Suprapubic skin (tissue), 4 donors: ENCODE data around the gene TRPV4. TPM values are rescaled to one million over a fixed set of nuclear protein-coding genes. Genes with fewer than 3 reads are reported as not detected.

Source experiments
- DNase-seq, 2 donors: peaks; one replicate each; pipeline ENCODE4 v3.0.0-alpha.2; 2019; ENCODE audit warnings: low spot score in 2 of 2
- H3K27ac ChIP-seq: fragments of 200-600 bp; sonication (generic); one replicate; pipeline ENCODE4 v1.5.1; 2019
- H3K27me3 ChIP-seq: fragments of 200-600 bp; sonication (generic); one replicate; pipeline ENCODE4 v1.5.1; 2019
- H3K36me3 ChIP-seq: fragments of 200-600 bp; sonication (generic); one replicate; pipeline ENCODE4 v1.5.1; 2019
- H3K4me1 ChIP-seq: fragments of 200-600 bp; sonication (generic); one replicate; pipeline ENCODE4 v1.5.1; 2019
- H3K4me3 ChIP-seq: fragments of 200-600 bp; sonication (generic); one replicate; pipeline ENCODE4 v1.5.1; 2019; ENCODE audit warnings: mild to moderate bottlenecking
- H3K9me3 ChIP-seq: fragments of 200-600 bp; sonication (generic); one replicate; pipeline ENCODE4 v1.5.1; 2019
- EP300 ChIP-seq: sonication (generic); formaldehyde crosslinking; IDR thresholded peaks from one replicate; pipeline ENCODE4 v1.6.1; 2017; ENCODE audit warnings: antibody characterized with exemption
- POLR2A ChIP-seq, 2 donors: fragments of 450-650 bp; IDR thresholded peaks; one replicate each; pipeline ENCODE4 v1.6.1; 2017; ENCODE audit warnings: antibody characterized with exemption in 2 of 2, mild to moderate bottlenecking in 2 of 2, moderate library complexity in 2 of 2
- POLR2AphosphoS5 ChIP-seq, 3 donors: sonication (generic); formaldehyde crosslinking; IDR thresholded peaks; one replicate each; pipeline ENCODE4 v1.6.1; 2017; ENCODE audit warnings: antibody characterized with exemption in 3 of 3
- WGBS: methylation state at CpG from one replicate; pipeline ENCODE4 v1.1.5; 2018; 5-methylcytosine and 5-hydroxymethylcytosine counted together
- total RNA-seq, 4 donors: library from RNA; depleted of rRNA; stranded (reverse); fragments of >200 nt; gene quantifications; one replicate each; pipeline ENCODE4 v1.1.0, GENCODE V29; 2016
- TF ChIP-seq, protein P1 (sequence below), 2 donors: fragments of 200-600 bp in 1 of 2; fragments of 450-650 bp in 1 of 2; sonication (generic) in 1 of 2; IDR thresholded peaks; one replicate each; pipeline ENCODE4 v1.5.1; 2016 to 2019; ENCODE audit warnings: antibody characterized with exemption in 2 of 2, mild to moderate bottlenecking in 1 of 2, moderate library complexity in 1 of 2

The TRPV4 gene
- total RNA-seq, 4 donors from 2014 or later, result 4.0 to 11.9 (median 5.4) TPM

GRCh38 chr12:109739747-109740693 lies 93.2 kb downstream of the TRPV4 start:
- Histone ChIP-seq H3K9me3 (no peaks in the 10 kb centered on the region), H3K4me1 (no peaks in the 10 kb centered on the region), H3K27ac (no peak overlapping the region), H3K36me3 (no peaks in the 10 kb centered on the region), H3K27me3 (peaks cover 14% of the 10 kb centered on the region), H3K4me3 (no peak overlapping the region)
- peak in 1 of 2 donors; percentile 32 for DNase-seq
- 56% methylated on average over 18 of the region's 18 CpGs for WGBS
- no peak for TF ChIP-seq POLR2A (IDR thresholded peaks at IDR 0.05)
- TF ChIP-seq, protein P1, sequence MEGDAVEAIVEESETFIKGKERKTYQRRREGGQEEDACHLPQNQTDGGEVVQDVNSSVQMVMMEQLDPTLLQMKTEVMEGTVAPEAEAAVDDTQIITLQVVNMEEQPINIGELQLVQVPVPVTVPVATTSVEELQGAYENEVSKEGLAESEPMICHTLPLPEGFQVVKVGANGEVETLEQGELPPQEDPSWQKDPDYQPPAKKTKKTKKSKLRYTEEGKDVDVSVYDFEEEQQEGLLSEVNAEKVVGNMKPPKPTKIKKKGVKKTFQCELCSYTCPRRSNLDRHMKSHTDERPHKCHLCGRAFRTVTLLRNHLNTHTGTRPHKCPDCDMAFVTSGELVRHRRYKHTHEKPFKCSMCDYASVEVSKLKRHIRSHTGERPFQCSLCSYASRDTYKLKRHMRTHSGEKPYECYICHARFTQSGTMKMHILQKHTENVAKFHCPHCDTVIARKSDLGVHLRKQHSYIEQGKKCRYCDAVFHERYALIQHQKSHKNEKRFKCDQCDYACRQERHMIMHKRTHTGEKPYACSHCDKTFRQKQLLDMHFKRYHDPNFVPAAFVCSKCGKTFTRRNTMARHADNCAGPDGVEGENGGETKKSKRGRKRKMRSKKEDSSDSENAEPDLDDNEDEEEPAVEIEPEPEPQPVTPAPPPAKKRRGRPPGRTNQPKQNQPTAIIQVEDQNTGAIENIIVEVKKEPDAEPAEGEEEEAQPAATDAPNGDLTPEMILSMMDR (IDR thresholded peaks at IDR 0.05), result no peak
- no peak for TF ChIP-seq POLR2AphosphoS5 (IDR thresholded peaks at IDR 0.05)
- no peak for TF ChIP-seq EP300

DNA sequence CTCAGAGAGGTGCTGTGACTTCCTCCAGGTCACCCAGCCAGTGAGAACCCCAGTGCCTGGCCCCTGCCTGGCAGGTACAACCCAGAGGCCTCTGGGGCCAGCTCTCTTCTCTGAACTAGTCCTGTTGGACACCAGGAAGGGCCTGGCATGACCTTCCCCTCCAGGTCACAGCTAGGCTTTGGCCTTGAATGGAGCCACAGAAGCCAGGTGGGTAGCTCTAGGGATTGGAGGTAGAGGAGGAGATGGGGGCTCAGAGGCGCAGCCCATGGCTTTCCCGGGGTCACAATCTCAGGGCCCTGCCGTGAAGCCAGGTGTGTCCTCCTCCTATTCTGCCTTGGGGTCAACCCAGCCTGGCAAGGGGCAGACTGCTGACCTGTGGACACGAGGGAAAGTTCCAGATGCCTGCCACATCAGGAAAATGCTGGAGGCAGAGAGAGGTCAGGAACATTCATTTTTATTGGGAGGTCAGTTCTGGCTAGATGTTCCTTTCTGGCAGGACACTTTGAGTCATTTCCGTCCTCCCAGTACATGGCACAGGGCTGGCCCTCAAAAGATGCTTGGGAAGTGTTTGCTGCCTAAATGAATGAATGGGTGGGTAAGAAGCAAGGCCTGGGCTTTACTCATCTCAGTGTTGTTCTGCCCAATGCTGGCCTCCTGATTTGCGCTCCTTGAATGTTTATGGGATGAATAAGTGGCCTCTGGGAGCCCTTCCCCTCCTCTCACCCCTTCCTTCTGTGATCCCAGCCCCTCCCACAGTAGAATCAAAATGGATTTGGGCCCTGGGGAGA lies 94.1 kb downstream of the TRPV4 start:
- Histone ChIP-seq H3K27me3 (peaks cover 18% of the 10 kb centered on the region), H3K9me3 (no peaks in the 10 kb centered on the region), H3K36me3 (no peaks in the 10 kb centered on the region), H3K4me3 (no peak overlapping the region), H3K27ac (no peak overlapping the region), H3K4me1 (no peaks in the 10 kb centered on the region)
- WGBS, result 91% methylated on average over 4 of the region's 6 CpGs
- TF ChIP-seq, protein P1 (IDR thresholded peaks at IDR 0.05), result no peak
- no peak for TF ChIP-seq POLR2AphosphoS5 (IDR thresholded peaks at IDR 0.05)
- TF ChIP-seq POLR2A (IDR thresholded peaks at IDR 0.05), result no peak
- no peak for TF ChIP-seq EP300
- DNase-seq, result peak; percentile 40 to 50

DNA sequence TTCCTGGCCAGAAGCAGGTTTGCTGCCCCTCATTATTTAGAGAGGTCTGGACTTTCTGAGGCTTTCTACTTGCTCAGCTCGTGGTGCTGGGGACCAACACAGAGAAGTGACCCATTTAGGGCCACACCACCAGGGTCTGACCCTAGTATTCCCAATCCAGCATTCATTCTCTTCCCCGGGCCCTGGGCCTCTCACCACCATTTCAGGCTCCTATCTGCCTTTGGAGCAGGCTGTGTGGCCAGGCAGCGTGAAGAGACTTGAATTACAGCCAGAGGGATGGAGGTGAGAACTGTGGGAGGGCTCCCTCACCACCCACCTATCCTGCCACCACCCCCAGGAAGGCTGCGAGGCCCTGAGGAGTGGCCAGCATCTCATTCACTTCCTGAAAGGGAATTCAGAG lies 95.0 kb downstream of the TRPV4 start:
- H3K27me3 ChIP-seq, result peaks cover 18% of the 10 kb centered on the region
- no peak overlapping the region for H3K4me3 ChIP-seq
- H3K36me3 ChIP-seq, result no peaks in the 10 kb centered on the region
- H3K9me3 ChIP-seq, result no peaks in the 10 kb centered on the region
- peak; percentile 40 to 55 for DNase-seq
- WGBS, result 74% methylated on average over 4 of the region's 4 CpGs
- H3K27ac ChIP-seq, result no peak overlapping the region
- TF ChIP-seq POLR2AphosphoS5 (IDR thresholded peaks at IDR 0.05) (no peak), EP300 (no peak), POLR2A (IDR thresholded peaks at IDR 0.05) (no peak)
- TF ChIP-seq, protein P1 (IDR thresholded peaks at IDR 0.05), result no peak
- H3K4me1 ChIP-seq, result no peaks in the 10 kb centered on the region

- Histone ChIP-seq H3K9me3 (no peaks in the 10 kb centered on the region), H3K27me3 (peaks cover 18% of the 10 kb centered on the region), H3K4me1 (no peaks in the 10 kb centered on the region), H3K27ac (no peak overlapping the region), H3K36me3 (no peaks in the 10 kb centered on the region), H3K4me3 (no peak overlapping the region)
- WGBS, result 81% methylated on average over 7 of the region's 7 CpGs
- peak in 1 of 2 donors; percentile 14 for DNase-seq
- no peak for TF ChIP-seq EP300
- no peak for TF ChIP-seq POLR2A (IDR thresholded peaks at IDR 0.05)
- no peak for TF ChIP-seq POLR2AphosphoS5 (IDR thresholded peaks at IDR 0.05)
- TF ChIP-seq, protein P1 (IDR thresholded peaks at IDR 0.05), result no peak
Measured at GRCh38 chr12:109737631-109738030, 95.6 kb downstream of the TRPV4 start.

GRCh38 chr12:109737126-109737525 lies 96.1 kb downstream of the TRPV4 start:
- DNase-seq, result no peak
- WGBS, result 38% methylated on average over 1 of the region's 1 CpG

More at GRCh38 chr12:109737126-109737525, 96.1 kb downstream of the TRPV4 start:
- no peak overlapping the region for H3K4me3 ChIP-seq
- no peaks in the 10 kb centered on the region for H3K36me3 ChIP-seq
- H3K9me3 ChIP-seq, result no peaks in the 10 kb centered on the region
- TF ChIP-seq, protein P1 (IDR thresholded peaks at IDR 0.05), result no peak
- TF ChIP-seq EP300 (no peak), POLR2AphosphoS5 (IDR thresholded peaks at IDR 0.05) (no peak), POLR2A (IDR thresholded peaks at IDR 0.05) (no peak)
- H3K27ac ChIP-seq, result no peak overlapping the region
- peaks cover 18% of the 10 kb centered on the region for H3K27me3 ChIP-seq
- no peaks in the 10 kb centered on the region for H3K4me1 ChIP-seq
